GM21576 (cell line): ENCODE data around the gene FAM167B.
A peak's percentile ranks its signal among the peaks of the same experiment; 100 is the strongest.

ENCODE experiments used
- ATAC-seq: cut with Tn5 transposase; IDR thresholded peaks from one replicate; pipeline ENCODE4 v1.9.1; 2021; ENCODE audit warnings: mild to moderate bottlenecking, moderate library complexity; ENCODE audit not compliant: unreplicated experiment

FAM167B gene

GRCh38 chr1:32223683-32224082 lies 23.3 kb upstream of the FAM167B start:
- ATAC-seq, result no peak

GRCh38 chr1:32224285-32224684 lies 22.7 kb upstream of the FAM167B start:
- no peak for ATAC-seq

GRCh38 chr1:32228771-32229170 lies 18.3 kb upstream of the FAM167B start:
- ATAC-seq, result no peak

- no peak for ATAC-seq
These were observed 15.1 kb upstream of the FAM167B start for GRCh38 chr1:32231843-32232432.

GRCh38 chr1:32232558-32233304 lies 14.3 kb upstream of the FAM167B start:
- no peak for ATAC-seq

GRCh38 chr1:32234792-32235191 lies 12.2 kb upstream of the FAM167B start:
- no peak for ATAC-seq

- ATAC-seq, result no peak
These were observed 7.7 kb upstream of the FAM167B start for GRCh38 chr1:32239337-32239736.

- no peak for ATAC-seq
These were observed 7.3 kb upstream of the FAM167B start for GRCh38 chr1:32239790-32240139.

GRCh38 chr1:32240140-32240951 lies 6.7 kb upstream of the FAM167B start:
- no peak for ATAC-seq

- ATAC-seq, result no peak
These were observed 5.8 kb upstream of the FAM167B start for GRCh38 chr1:32241001-32241763.

GRCh38 chr1:32242341-32242851 lies 4.6 kb upstream of the FAM167B start:
- ATAC-seq, result no peak

GRCh38 chr1:32247452-32247851 lies 430 bp downstream of the FAM167B start:
- no peak for ATAC-seq

- ATAC-seq, result peak; percentile 30
These were observed 1.2 kb downstream of the FAM167B start for GRCh38 chr1:32247983-32248889.

- ATAC-seq, result peak; percentile 49
These were observed 3.0 kb downstream of the FAM167B start for GRCh38 chr1:32249831-32250525.

- no peak for ATAC-seq
These were observed 4.1 kb downstream of the FAM167B start, which contains the start of gene LCK for GRCh38 chr1:32250893-32251716. Gene LCK, plus strand, starts transcription at chr1:32251265. Its CDS starts 23,065 bp downstream, at chr1:32274330.

GRCh38 chr1:32255072-32256071 lies 8.3 kb downstream of the FAM167B start:
- no peak for ATAC-seq
